MM.1S (cell line): ENCODE data around the gene NCLN.
"Not testable (repeated sequence)": the region's sequence is repeated elsewhere in the genome, so short reads cannot be mapped to it uniquely, and the experiment has no call there.

Source experiments
- DNase-seq: peaks from one replicate; pipeline ENCODE4 v3.0.0-alpha.2; 2015
- H2AFZ ChIP-seq: fragments of 300-600 bp; sonication (generic); 2 replicates; pipeline ENCODE4 v1.6.0; 2016; ENCODE audit warnings: antibody characterized with exemption, low read length
- H3F3A ChIP-seq: fragments of 300-600 bp; sonication (generic); 2 replicates; pipeline ENCODE4 v1.6.1; 2016; ENCODE audit warnings: mild to moderate bottlenecking, antibody characterized with exemption, low read length, moderate library complexity, mixed read lengths; ENCODE audit not compliant: insufficient read depth
- H3K27ac ChIP-seq: fragments of 300-600 bp; sonication (generic); 2 replicates; pipeline ENCODE4 v1.5.1; 2016; ENCODE audit warnings: mild to moderate bottlenecking, low read length
- H3K27me3 ChIP-seq: fragments of 300-600 bp; sonication (generic); replicated peaks from 2 replicates; pipeline ENCODE4 v1.6.0; 2016; ENCODE audit warnings: low read length; ENCODE audit not compliant: insufficient read depth
- H3K36me3 ChIP-seq: fragments of 300-600 bp; sonication (generic); replicated peaks from 2 replicates; pipeline ENCODE4 v1.6.1; 2016; ENCODE audit warnings: mild to moderate bottlenecking, low read length, mixed read lengths; ENCODE audit not compliant: insufficient read depth
- H3K4me1 ChIP-seq: fragments of 300-600 bp; sonication (generic); 2 replicates; pipeline ENCODE4 v1.6.1; 2016; ENCODE audit warnings: low read length, mixed read lengths
- H3K4me2 ChIP-seq: fragments of 300-600 bp; sonication (generic); 2 replicates; pipeline ENCODE4 v1.6.0; 2016; ENCODE audit warnings: low read depth, low read length
- H3K4me3 ChIP-seq: fragments of 300-600 bp; sonication (generic); 2 replicates; pipeline ENCODE4 v1.5.1; 2016; ENCODE audit warnings: low read length, mixed read lengths
- H3K79me2 ChIP-seq: fragments of 300-600 bp; sonication (generic); 2 replicates; pipeline ENCODE4 v1.6.1; 2016; ENCODE audit warnings: mixed run types, low read length, mixed read lengths
- H3K9ac ChIP-seq: fragments of 300-600 bp; sonication (generic); 2 replicates; pipeline ENCODE4 v1.6.1; 2016; ENCODE audit warnings: low read length, mixed read lengths
- H3K9me2 ChIP-seq: fragments of 300-600 bp; sonication (generic); replicated peaks from 2 replicates; pipeline ENCODE4 v1.6.1; 2016; ENCODE audit warnings: mild to moderate bottlenecking, low read length, mixed read lengths; ENCODE audit not compliant: insufficient read depth
- H3K9me3 ChIP-seq: fragments of 300-600 bp; sonication (generic); replicated peaks from 2 replicates; pipeline ENCODE4 v1.6.1; 2016; ENCODE audit warnings: mild to moderate bottlenecking, low read length, mixed read lengths; ENCODE audit not compliant: insufficient read depth
- H4K20me1 ChIP-seq: fragments of 300-600 bp; sonication (generic); 2 replicates; pipeline ENCODE4 v1.6.1; 2016; ENCODE audit warnings: mild to moderate bottlenecking, low read length, moderate library complexity, mixed read lengths; ENCODE audit not compliant: insufficient read depth
- EZH2 ChIP-seq: fragments of 300-600 bp; sonication (generic); optimal IDR thresholded peaks from 2 replicates; pipeline ENCODE3; 2017; ENCODE audit warnings: low read depth, mild to moderate bottlenecking, antibody characterized with exemption, low read length, mixed read lengths
- EZH2phosphoT487 ChIP-seq: fragments of 300-600 bp; sonication (generic); IDR thresholded peaks from 2 replicates; pipeline ENCODE4 v1.6.1; 2018; ENCODE audit warnings: antibody characterized with exemption, low read length
- TF ChIP-seq, protein P1 (sequence below): fragments of 300-600 bp; sonication (generic); IDR thresholded peaks from 2 replicates; pipeline ENCODE4 v1.5.1; 2016; ENCODE audit warnings: antibody characterized with exemption, low read length, mixed read lengths

NCLN gene

DNA sequence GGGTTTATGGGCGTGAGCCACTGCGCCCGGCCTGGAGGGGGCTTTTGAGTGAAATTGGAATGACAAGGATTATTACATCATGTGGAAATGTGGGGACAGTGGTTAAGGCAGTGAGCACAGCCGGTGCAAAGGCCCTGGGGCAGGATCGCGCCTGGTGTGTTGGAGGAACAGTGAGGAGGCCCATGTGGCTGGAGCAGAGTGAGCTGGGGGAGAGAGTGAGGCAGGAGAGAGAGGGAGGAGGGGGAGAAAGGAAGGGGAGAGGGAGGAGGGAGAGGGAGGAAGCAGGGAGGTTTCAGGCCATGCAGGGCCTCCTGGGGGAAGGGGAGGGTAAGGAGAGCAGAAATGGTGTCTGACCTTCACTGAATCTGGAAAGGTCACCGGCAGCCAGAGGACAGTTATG lies 27.4 kb downstream of the NCLN start:
- no peaks in the 10 kb centered on the region for H3F3A ChIP-seq
- H3K9ac ChIP-seq, result no peak overlapping the region
- no peaks in the 10 kb centered on the region for H4K20me1 ChIP-seq
- no peaks in the 10 kb centered on the region for H3K9me3 ChIP-seq
- no peak overlapping the region for H3K27ac ChIP-seq
- no peaks in the 10 kb centered on the region for H3K9me2 ChIP-seq
- no peaks in the 10 kb centered on the region for H3K79me2 ChIP-seq
- H3K4me2 ChIP-seq, result no peak overlapping the region
- peaks cover 19% of the 10 kb centered on the region for H3K27me3 ChIP-seq
- no peaks in the 10 kb centered on the region for H3K4me1 ChIP-seq
- H3K4me3 ChIP-seq, result no peak overlapping the region
- H2AFZ ChIP-seq, result no peak overlapping the region
- no peak for DNase-seq
- H3K36me3 ChIP-seq, result no peaks in the 10 kb centered on the region
- no peak for TF ChIP-seq EZH2
- TF ChIP-seq EZH2phosphoT487, result no peak
- TF ChIP-seq, protein P1, sequence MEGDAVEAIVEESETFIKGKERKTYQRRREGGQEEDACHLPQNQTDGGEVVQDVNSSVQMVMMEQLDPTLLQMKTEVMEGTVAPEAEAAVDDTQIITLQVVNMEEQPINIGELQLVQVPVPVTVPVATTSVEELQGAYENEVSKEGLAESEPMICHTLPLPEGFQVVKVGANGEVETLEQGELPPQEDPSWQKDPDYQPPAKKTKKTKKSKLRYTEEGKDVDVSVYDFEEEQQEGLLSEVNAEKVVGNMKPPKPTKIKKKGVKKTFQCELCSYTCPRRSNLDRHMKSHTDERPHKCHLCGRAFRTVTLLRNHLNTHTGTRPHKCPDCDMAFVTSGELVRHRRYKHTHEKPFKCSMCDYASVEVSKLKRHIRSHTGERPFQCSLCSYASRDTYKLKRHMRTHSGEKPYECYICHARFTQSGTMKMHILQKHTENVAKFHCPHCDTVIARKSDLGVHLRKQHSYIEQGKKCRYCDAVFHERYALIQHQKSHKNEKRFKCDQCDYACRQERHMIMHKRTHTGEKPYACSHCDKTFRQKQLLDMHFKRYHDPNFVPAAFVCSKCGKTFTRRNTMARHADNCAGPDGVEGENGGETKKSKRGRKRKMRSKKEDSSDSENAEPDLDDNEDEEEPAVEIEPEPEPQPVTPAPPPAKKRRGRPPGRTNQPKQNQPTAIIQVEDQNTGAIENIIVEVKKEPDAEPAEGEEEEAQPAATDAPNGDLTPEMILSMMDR, result no peak

DNA sequence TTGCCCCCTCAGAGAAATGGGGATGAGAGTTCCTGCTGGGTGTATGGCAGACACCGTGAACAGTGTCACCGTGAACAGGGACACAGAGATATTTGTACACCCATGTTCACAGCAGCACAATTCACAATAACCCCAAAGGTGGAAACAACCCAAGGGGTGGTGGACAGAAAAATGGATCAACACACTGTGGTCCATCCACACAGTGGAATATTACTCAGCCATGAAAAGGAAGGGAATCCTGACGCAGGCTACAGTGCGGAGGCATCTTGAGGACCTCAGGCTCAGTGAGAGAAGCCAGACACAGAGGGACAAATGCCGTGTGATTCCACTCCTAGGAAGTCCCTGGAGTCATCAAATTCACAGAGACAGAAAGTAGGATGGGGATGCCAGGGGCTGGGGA lies 31.1 kb downstream of the NCLN start:
- TF ChIP-seq EZH2phosphoT487 (no peak), EZH2 (no peak)
- TF ChIP-seq, protein P1, result no peak
- Histone ChIP-seq H3K79me2 (no peaks in the 10 kb centered on the region), H3K27ac (no peak overlapping the region), H3K9me2 (no peaks in the 10 kb centered on the region), H3K27me3 (peaks cover 54% of the 10 kb centered on the region), H3F3A (no peaks in the 10 kb centered on the region), H3K4me1 (no peaks in the 10 kb centered on the region), H3K36me3 (no peaks in the 10 kb centered on the region), H3K9me3 (no peaks in the 10 kb centered on the region), H3K4me2 (no peak overlapping the region), H4K20me1 (no peaks in the 10 kb centered on the region), H3K9ac (no peak overlapping the region), H3K4me3 (no peak overlapping the region), H2AFZ (no peak overlapping the region)
- no peak for DNase-seq

DNA sequence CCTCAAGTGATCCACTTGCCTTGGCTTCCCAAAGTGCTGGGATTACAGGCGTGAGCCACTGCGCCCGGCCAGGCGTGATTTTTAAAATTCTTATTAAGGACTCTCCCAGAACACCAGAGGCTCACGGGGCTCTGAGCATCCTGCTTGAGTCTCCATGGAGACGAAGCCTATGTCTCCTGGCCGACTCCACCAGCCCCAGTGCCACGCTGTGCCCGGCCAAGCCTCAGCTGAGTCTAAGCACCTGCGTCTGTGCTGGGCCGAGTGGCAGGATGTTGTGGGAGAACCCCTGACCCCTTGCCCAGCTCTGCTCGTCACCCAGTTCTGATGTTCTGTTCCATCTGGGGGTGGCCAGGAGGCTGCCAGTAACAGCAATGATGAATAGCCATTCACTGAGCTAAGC lies 34.8 kb downstream of the NCLN start:
- no peaks in the 10 kb centered on the region for H3K9me3 ChIP-seq

DNA sequence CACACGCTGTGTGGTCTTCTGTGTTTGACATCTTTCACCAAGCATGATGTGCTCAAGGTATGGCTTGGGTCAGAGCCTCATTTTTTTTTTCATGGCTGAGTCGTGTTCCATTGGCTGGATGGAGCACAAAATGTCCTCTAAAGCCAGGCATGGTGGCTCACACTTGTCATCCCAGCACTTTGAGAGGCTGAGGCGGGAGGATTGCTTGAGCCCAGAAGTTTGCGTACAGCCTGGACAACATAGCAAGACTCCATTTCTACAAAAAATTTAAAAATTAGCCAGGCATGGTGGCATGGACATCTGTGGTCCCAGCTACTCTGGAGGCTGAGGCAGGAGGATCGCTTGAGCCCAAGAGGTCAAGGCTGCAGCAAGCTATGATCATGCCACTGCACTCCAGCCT lies 35.8 kb downstream of the NCLN start:
- H3K27me3 ChIP-seq, result peaks cover 78% of the 10 kb centered on the region
- not testable (repeated sequence) for H3K9me3 ChIP-seq, H3K36me3 ChIP-seq, H3K4me1 ChIP-seq, H3F3A ChIP-seq, H3K4me3 ChIP-seq, H2AFZ ChIP-seq, H3K27ac ChIP-seq, H4K20me1 ChIP-seq, DNase-seq, H3K9me2 ChIP-seq, H3K9ac ChIP-seq, H3K4me2 ChIP-seq, H3K79me2 ChIP-seq

More for the DNA sequence above, 34.8 kb downstream of the NCLN start:
- DNase-seq, result no peak
- no peaks in the 10 kb centered on the region for H3K9me2 ChIP-seq
- TF ChIP-seq EZH2phosphoT487 (no peak), EZH2 (no peak)
- TF ChIP-seq, protein P1, result no peak
- H3K9ac ChIP-seq, result no peak overlapping the region
- no peak overlapping the region for H2AFZ ChIP-seq
- peaks cover 68% of the 10 kb centered on the region for H3K27me3 ChIP-seq
- no peaks in the 10 kb centered on the region for H3K4me1 ChIP-seq
- H3K4me2 ChIP-seq, result no peak overlapping the region
- H3K79me2 ChIP-seq, result no peaks in the 10 kb centered on the region
- no peaks in the 10 kb centered on the region for H3K36me3 ChIP-seq
- no peak overlapping the region for H3K4me3 ChIP-seq
- H4K20me1 ChIP-seq, result no peaks in the 10 kb centered on the region
- no peaks in the 10 kb centered on the region for H3F3A ChIP-seq
- H3K27ac ChIP-seq, result no peak overlapping the region
